GM12878 (cell line): Measurements from ENCODE around the gene GDAP1L1. TPM values are rescaled to one million over a fixed set of nuclear protein-coding genes. Genes with fewer than 3 reads are reported as not detected.

Source experiments
- ATAC-seq: fragments of 200-7000 bp; cut with Tn5 transposase; 3 replicates; pipeline ENCODE4 v1.9.1; 2020; ENCODE audit warnings: mild to moderate bottlenecking, moderate library complexity
- BruUV-seq: library from RNA; stranded (reverse); fragments of 400-500 nt; replicated peaks from 2 replicates; lab custom pipeline; 2021; lab: Mats Ljungman, UMichigan
- CTCF ChIA-PET: fragments of 300-600 bp; sonication (Branson Sonifier 250); formaldehyde crosslinking; extraction: SDS; loops from one replicate; lab custom pipeline; 2021; ENCODE audit warnings: inconsistent platforms; lab: Yijun Ruan, JAX
- POLR2A ChIA-PET: fragments of 350-600 bp; formaldehyde crosslinking; extraction: SDS; loops from one replicate; lab custom pipeline; 2021; ENCODE audit warnings: inconsistent platforms; lab: Charles Lee
- RAD21 ChIA-PET: fragments of 300-600 bp; sonication (Branson Sonifier 250); formaldehyde crosslinking; loops from one replicate; lab custom pipeline; 2023; ENCODE audit warnings: antibody characterized with exemption; ENCODE audit not compliant: unreplicated experiment; lab: Charles Lee
- SMC1A ChIA-PET: fragments of 300-600 bp; sonication (Branson Sonifier 250); formaldehyde crosslinking; loops from one replicate; lab custom pipeline; 2023; ENCODE audit not compliant: unreplicated experiment, uncharacterized antibody; lab: Charles Lee
- DNase-seq: peaks from one replicate; pipeline ENCODE4 v3.0.0-alpha.2; 2011; ENCODE audit warnings: low read depth, low spot score
- FAIRE-seq: peaks from 3 replicates; lab custom pipeline; 2011; peaks lifted over from hg19 to GRCh38; lab: Jason Lieb, UNC
- H2AFZ ChIP-seq: 2 replicates; pipeline ENCODE4 v1.6.0; 2011; ENCODE audit warnings: low read depth, low read length, control low read depth; ENCODE audit not compliant: control insufficient read depth
- H3K27ac ChIP-seq: 2 replicates; pipeline ENCODE4 v1.5.1; 2011; ENCODE audit warnings: control low read depth; ENCODE audit not compliant: control insufficient read depth, insufficient read depth
- H3K27me3 ChIP-seq, 2 experiments: replicated peaks in 1 of 2; 2 replicates each; pipeline versions ENCODE4 v1.6.0 to v1.6.1; 2011; ENCODE audit warnings: low read length in 1 of 2; ENCODE audit not compliant: control insufficient read depth in 2 of 2, insufficient read depth in 2 of 2
- H3K36me3 ChIP-seq, 2 experiments: 2 replicates each; pipeline ENCODE4 v1.5.1; 2011; ENCODE audit warnings: low read length in 1 of 2; ENCODE audit not compliant: control insufficient read depth in 2 of 2, insufficient read depth in 2 of 2
- H3K4me1 ChIP-seq: 2 replicates; pipeline ENCODE4 v1.6.1; 2011; ENCODE audit warnings: mild to moderate bottlenecking, low read length, moderate library complexity, mixed read lengths; ENCODE audit not compliant: control insufficient read depth, insufficient read depth
- H3K4me2 ChIP-seq: 2 replicates; pipeline ENCODE4 v1.6.0; 2011; ENCODE audit warnings: control low read depth; ENCODE audit not compliant: control insufficient read depth, insufficient read depth
- H3K4me3 ChIP-seq: fragments of 200-600 bp; sonication (generic); 2 replicates; pipeline ENCODE4 v1.5.1; 2016
- H3K79me2 ChIP-seq: 2 replicates; pipeline ENCODE4 v1.6.0; 2011; ENCODE audit warnings: low read length; ENCODE audit not compliant: control insufficient read depth, insufficient read depth
- H3K9ac ChIP-seq: 2 replicates; pipeline ENCODE4 v1.8.0; 2011; ENCODE audit warnings: low read length, control low read depth, mixed read lengths; ENCODE audit not compliant: control insufficient read depth, insufficient read depth
- H3K9me3 ChIP-seq: replicated peaks from 3 replicates; pipeline ENCODE4 v1.5.1; 2011; ENCODE audit warnings: mild to moderate bottlenecking, low read length; ENCODE audit not compliant: control insufficient read depth, insufficient read depth
- H4K20me1 ChIP-seq: 2 replicates; pipeline ENCODE4 v1.6.0; 2011; ENCODE audit not compliant: control insufficient read depth, insufficient read depth
- CREB1 ChIP-seq: IDR thresholded peaks from 2 replicates; pipeline ENCODE4 v1.6.1; 2012; ENCODE audit warnings: low read depth, mild to moderate bottlenecking, inconsistent platforms
- CREM ChIP-seq: IDR thresholded peaks from 2 replicates; pipeline ENCODE4 v1.6.1; 2014; ENCODE audit warnings: antibody characterized with exemption, low read depth
- CTCF ChIP-seq, 3 experiments: IDR thresholded peaks in 2 of 3; conservative IDR thresholded peaks in 1 of 3; 2 replicates each; pipeline ENCODE4 v1.5.1; 2011; ENCODE audit warnings: low read depth in 3 of 3, low read length in 3 of 3, mild to moderate bottlenecking in 3 of 3, control low read depth in 2 of 3, moderate library complexity in 2 of 3, inconsistent platforms in 1 of 3, mixed read lengths in 1 of 3; ENCODE audit not compliant: control insufficient read depth in 2 of 3, insufficient read depth in 1 of 3; ENCODE audit errors: extremely low read depth in 1 of 3
- E2F4 ChIP-seq: IDR thresholded peaks from 2 replicates; pipeline ENCODE4 v1.6.1; 2012; ENCODE audit warnings: low read depth, low read length, improper control_type of control experiment
- IRF3 ChIP-seq: fragments of 450-650 bp; IDR thresholded peaks from 2 replicates; pipeline ENCODE4 v1.6.1; 2014; ENCODE audit warnings: mild to moderate bottlenecking
- MTA2 ChIP-seq: fragments of 450-650 bp; IDR thresholded peaks from 2 replicates; pipeline ENCODE4 v1.6.1; 2016; ENCODE audit warnings: low read depth, mild to moderate bottlenecking, moderate library complexity
- NR2C1 ChIP-seq: fragments of 450-650 bp; IDR thresholded peaks from 2 replicates; pipeline ENCODE4 v1.6.1; 2017; ENCODE audit warnings: antibody characterized with exemption, mild to moderate bottlenecking, moderate library complexity
- PAX5 ChIP-seq: IDR thresholded peaks from 2 replicates; pipeline ENCODE4 v1.6.1; 2011; ENCODE audit warnings: low read depth, low read length, borderline replicate concordance
- PAX8 ChIP-seq: fragments of 450-650 bp; IDR thresholded peaks from 2 replicates; pipeline ENCODE4 v1.6.1; 2017; ENCODE audit warnings: mild to moderate bottlenecking, moderate library complexity
- RELA ChIP-seq: fragments of 450-650 bp; IDR thresholded peaks from 2 replicates; pipeline ENCODE4 v1.8.0; 2014; ENCODE audit warnings: borderline replicate concordance; ENCODE audit not compliant: partially characterized antibody
- SMC3 ChIP-seq: IDR thresholded peaks from 2 replicates; pipeline ENCODE4 v1.6.1; 2011; ENCODE audit warnings: low read length, improper control_type of control experiment, borderline replicate concordance
- YBX1 ChIP-seq: fragments of 450-650 bp; IDR thresholded peaks from 2 replicates; pipeline ENCODE4 v1.6.1; 2016; ENCODE audit warnings: antibody characterized with exemption
- ZBTB33 ChIP-seq: fragments of 450-650 bp; IDR thresholded peaks from 2 replicates; pipeline ENCODE4 v1.6.1; 2017; ENCODE audit warnings: mild to moderate bottlenecking
- WGBS: methylation state at CpG from one replicate; pipeline ENCODE4 v1.1.6; 2016; ENCODE audit warnings: low lambda C conversion rate; ENCODE audit not compliant: insufficient replicate concordance, insufficient coverage; ENCODE audit errors: missing lambda C conversion rate; 5-methylcytosine and 5-hydroxymethylcytosine counted together
- in situ Hi-C: fragments of 300-500 bp; cut with MboI; formaldehyde crosslinking; loops from 9 replicates; pipeline ENCODE4 v1.14.3; 2018; ENCODE audit warnings: mixed read lengths
- intact Hi-C: fragments of 100-400 bp; cut with micrococcal nuclease; formaldehyde crosslinking; loops from one replicate; pipeline ENCODE4 v1.14.2; 2022; ENCODE audit not compliant: unreplicated experiment
- polyA plus RNA-seq, 11 experiments: library from polyadenylated mRNA; depleted of rRNA in 4 of 11; unstranded in 6 of 11; stranded (reverse) in 5 of 11; fragments of >200 nt; fragmentation: Nextera tagmentation in 4 of 11; fragmentation: Illumina TruSeq in 1 of 11; extraction: Ambion mirVana in 4 of 11; extraction: Trizol in 1 of 11; gene quantifications; 1 replicate in 1 of 11; 2 replicates in 10 of 11; pipeline versions ENCODE4 v1.2.1 to v1.2.3, GENCODE V29; 2011 to 2016; ENCODE audit warnings: inconsistent platforms in 2 of 11, missing spikeins in 2 of 11, low read depth in 1 of 11
- total RNA-seq, 4 experiments: library from RNA; depleted of rRNA in 3 of 4; stranded (reverse); fragments of >200 nt in 3 of 4; fragmentation: Illumina TruSeq in 1 of 4; extraction: Trizol in 1 of 4; gene quantifications; 2 replicates each; pipeline versions ENCODE4 v1.2.1 to v1.2.3, GENCODE V29; 2013 to 2021

Gene GDAP1L1
- total and polyA plus RNA-seq, 10 of the 15 experiments (the other 5 are each of a cell fraction or from before 2014, with no cell fraction given), result 0.08 to 0.38 TPM; not detected in 8

- TF ChIP-seq IRF3 (no peak), E2F4 (no peak), PAX5 (no peak), RELA (no peak), NR2C1 (no peak), CREM (no peak), CREB1 (no peak)
Observed at GRCh38 chr20:44222027-44222426, 25.1 kb upstream of the GDAP1L1 start (continued).

DNA sequence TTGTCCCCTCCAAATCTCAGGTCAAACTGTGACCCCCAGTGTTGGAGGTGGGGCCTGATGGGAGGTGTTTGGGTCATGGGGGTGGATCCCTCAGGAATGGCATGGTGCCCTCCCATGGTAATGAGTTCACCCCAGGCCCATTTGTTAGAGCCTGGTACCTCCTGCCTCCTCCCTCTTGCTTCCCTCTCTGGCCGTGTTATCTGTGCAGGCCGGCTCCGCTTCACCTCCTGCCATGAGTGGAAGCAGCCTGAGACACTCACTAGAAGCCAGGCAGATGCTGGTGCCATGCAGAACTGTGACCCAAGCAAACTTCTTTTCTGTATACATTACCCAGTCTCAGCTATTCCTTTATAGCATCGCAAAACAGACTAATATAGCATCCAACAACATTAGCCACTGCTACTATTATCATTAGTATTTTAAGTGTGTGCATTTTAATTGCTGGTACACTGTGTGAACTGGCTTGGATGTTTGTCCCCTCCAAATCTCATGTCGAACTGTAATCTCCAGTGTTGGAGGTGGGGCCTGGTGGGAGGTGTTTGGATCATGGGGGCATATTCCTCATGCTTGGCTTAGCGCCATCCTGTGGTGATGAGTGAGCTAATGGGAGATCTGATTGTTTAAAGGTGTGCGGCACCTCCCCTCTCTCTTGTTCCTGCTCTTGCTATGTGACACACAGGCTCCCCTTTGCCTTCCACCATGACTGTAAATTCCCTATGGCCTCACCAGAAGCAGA is 24.3 kb upstream of the GDAP1L1 start:
- Histone ChIP-seq H3K4me1 (peaks cover 14% of the 10 kb centered on the region), H3K27me3 (no peaks in the 10 kb centered on the region), H4K20me1 (no peaks in the 10 kb centered on the region), H3K36me3 (no peaks in the 10 kb centered on the region), H3K79me2 (no peaks in the 10 kb centered on the region), H3K4me3 (no peak overlapping the region), H3K27ac (no peak overlapping the region), H3K9ac (no peak overlapping the region), H3K9me3 (no peaks in the 10 kb centered on the region), H2AFZ (no peak overlapping the region), H3K4me2 (no peak overlapping the region)
- FAIRE-seq (no peak), DNase-seq (no peak), ATAC-seq (no peak)
- 55% methylated on average over 7 of the region's 7 CpGs for WGBS
- RAD21 ChIA-PET, result no interaction called here
- in situ Hi-C loops, result no loop called here
- TF ChIP-seq ZBTB33 (no peak), PAX8 (no peak), MTA2 (no peak), CTCF (IDR thresholded peaks at IDR 0.05 in 2 of 3, conservative IDR thresholded peaks at IDR 0.05 in 1 of 3; ENCODE audit: control insufficient read depth in 2 of 3, extremely low read depth in 1 of 3, insufficient read depth in 1 of 3, low read depth in 3 of 3, low read length in 3 of 3) (no peak), YBX1 (no peak), SMC3 (no peak)
- POLR2A ChIA-PET, result no interaction called here
- CTCF ChIA-PET, result no interaction called here
- BruUV-seq, result no TSS peak
- intact Hi-C loops, result no loop called here
- SMC1A ChIA-PET, result interaction anchor here (0.6 kb wide), 1 partner anchor 59 kb away, joined by 3 read pairs; no protein-coding TSS in a partner anchor
